D721Med (cell line): ENCODE data around the gene DEK.

Source experiments
- DNase-seq: peaks from one replicate; pipeline ENCODE4 v3.0.0; 2011; ENCODE audit warnings: low spot score; ENCODE audit not compliant: insufficient read length
- FAIRE-seq: peaks from 2 replicates; lab custom pipeline; 2011; peaks lifted over from hg19 to GRCh38; lab: Jason Lieb, UNC
- TF ChIP-seq, protein P1 (sequence below): IDR thresholded peaks from 2 replicates; pipeline ENCODE4 v1.5.1; 2012; ENCODE audit warnings: mild to moderate bottlenecking, control low read depth; ENCODE audit not compliant: insufficient read depth; ENCODE audit errors: missing control alignments

DEK gene

DNA sequence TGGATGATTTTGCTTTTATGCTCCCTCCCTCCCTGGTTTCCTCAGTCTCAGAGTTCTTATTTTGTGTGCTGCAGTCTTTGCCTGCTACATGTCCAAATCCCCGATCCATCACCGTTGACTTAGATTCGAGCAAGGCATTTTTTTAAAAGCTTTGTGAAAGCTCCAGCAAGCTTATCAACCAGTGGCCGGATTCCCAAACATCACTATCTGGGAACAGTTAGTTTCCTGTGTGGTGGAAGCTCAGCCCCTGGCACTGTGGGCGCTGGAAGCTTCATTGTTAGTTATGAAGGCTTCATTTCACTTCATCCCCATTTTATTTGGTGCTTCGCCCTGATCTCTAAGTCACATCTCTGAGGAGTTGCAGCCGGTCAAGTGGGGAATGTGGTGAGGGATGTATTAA lies 44.7 kb downstream of the DEK start:
- DNase-seq (no peak), FAIRE-seq (no peak)
- TF ChIP-seq, protein P1, sequence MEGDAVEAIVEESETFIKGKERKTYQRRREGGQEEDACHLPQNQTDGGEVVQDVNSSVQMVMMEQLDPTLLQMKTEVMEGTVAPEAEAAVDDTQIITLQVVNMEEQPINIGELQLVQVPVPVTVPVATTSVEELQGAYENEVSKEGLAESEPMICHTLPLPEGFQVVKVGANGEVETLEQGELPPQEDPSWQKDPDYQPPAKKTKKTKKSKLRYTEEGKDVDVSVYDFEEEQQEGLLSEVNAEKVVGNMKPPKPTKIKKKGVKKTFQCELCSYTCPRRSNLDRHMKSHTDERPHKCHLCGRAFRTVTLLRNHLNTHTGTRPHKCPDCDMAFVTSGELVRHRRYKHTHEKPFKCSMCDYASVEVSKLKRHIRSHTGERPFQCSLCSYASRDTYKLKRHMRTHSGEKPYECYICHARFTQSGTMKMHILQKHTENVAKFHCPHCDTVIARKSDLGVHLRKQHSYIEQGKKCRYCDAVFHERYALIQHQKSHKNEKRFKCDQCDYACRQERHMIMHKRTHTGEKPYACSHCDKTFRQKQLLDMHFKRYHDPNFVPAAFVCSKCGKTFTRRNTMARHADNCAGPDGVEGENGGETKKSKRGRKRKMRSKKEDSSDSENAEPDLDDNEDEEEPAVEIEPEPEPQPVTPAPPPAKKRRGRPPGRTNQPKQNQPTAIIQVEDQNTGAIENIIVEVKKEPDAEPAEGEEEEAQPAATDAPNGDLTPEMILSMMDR: no peak

DNA sequence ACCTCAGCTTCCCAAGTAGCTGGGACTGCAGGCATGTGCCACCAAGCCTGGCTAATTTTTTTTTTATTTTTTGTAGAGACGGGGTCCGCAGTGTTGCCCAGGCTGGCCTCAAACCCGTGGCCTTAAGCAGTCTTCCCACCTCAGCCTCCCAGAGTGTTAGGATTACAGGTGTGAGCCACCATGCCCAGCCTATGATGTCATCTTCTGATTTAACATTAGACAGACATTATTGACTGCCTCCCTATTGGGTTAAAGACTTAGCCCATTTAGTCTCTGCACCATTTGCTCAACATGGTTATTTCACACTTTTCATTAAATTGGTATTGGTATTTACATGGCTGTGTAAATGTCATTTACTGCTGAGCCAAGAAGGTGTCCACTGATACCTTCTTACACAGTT lies 46.1 kb downstream of the DEK start:
- FAIRE-seq: no peak
- no peak for DNase-seq
- TF ChIP-seq, protein P1: no peak

DNA sequence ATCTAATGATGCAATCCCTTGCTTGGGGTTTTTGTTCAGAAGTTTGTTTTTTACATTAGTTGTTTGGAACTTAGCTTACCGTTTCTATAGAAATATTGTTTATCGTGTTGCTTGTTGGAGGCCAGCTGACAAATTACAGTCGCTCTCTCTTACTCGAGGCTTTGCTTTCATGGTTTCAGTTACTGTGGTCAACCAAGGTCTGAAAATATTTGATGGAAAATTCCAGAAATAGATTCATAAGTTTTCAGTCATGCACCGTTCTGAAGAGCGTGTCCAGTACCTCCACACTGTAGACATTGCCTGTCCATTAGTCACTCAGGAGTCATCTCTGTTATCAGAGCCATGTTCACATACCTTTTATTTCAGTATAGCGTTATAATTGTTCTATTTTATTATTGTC lies 47.9 kb downstream of the DEK start:
- DNase-seq (no peak), FAIRE-seq (no peak)
- TF ChIP-seq, protein P1: no peak

DNA sequence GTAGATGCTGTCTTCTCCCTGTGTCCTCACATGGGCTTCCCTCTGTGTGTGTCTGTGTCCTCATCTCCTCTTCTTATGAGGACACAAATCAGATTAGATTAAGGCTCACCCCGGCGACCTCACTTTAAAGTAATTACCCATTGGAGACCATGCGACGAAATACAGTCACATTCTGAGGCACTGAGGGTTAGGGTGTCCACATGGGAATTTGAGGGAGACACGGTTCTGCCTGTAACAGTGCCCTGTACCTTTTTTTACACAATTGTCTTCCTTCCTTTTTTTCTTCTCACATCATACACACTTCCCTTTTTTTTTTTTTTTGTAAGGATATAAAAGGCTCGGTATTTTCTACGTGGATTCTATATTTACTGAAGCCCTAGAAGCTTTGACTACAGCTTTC lies 48.9 kb downstream of the DEK start:
- TF ChIP-seq, protein P1: no peak
- DNase-seq: no peak
- no peak for FAIRE-seq

DNA sequence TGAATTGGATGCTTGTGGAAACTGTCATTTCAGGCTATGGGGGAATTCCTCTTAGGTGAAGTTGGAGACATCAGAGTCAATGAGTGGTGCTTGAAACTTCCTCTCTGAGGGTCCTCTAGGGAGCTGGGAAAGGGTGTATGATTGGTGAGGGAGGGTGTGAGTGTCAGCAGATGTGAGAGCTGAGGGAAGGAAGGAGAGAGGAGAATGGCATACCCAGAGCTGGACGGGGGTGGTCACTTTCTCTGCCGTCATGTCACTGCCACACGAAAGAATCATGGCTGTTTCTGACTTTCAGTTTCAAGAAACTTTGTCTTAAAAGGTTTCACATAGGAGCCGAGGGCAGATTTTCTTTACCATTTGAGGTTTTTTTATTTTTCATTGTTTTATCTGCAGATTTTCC lies 50.3 kb downstream of the DEK start:
- TF ChIP-seq, protein P1: no peak
- no peak for DNase-seq
- no peak for FAIRE-seq

DNA sequence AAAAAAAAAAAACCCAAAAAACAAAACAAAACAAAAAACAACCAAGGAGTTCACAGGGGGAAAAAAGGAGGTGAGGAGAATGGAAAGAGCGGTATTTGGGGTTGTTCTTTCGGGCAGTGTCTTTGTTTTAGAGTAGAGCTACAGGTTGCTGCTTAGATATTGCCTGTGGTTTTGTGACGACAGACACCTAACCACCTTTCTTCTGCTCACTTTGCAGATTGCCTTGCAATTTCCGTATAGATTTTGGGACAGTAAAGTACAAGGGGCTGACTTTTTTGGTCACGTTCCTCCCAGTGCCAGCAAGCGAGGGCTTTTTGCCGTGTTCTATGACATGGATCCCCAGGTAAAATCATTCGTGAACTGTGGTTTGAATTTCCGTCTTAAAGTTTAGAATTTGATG lies 50.9 kb downstream of the DEK start:
- TF ChIP-seq, protein P1: no peak
- no peak for DNase-seq
- FAIRE-seq: no peak

DNA sequence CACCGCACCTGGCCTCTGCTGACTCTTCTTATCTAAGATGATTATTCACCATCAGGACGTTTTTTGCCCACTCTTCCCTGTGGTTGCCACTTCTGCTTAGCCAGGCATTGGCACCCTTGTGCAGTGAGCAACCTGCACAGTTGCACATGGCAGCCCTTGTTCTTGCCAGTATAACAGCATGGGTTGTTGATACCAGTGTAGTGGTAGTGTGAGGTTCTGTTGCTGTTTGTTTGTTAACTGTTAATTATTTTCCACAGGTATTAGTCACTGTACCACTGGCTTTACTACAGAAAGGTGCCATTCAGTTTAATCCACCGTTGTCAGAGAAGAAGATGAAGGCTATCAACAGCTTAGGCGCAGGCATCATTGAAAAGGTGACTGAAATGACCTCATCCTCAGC lies 52.1 kb downstream of the DEK start:
- FAIRE-seq (no peak), DNase-seq (no peak)
- TF ChIP-seq, protein P1: no peak
